ENCODE results near the gene SAMD5.

DNA sequence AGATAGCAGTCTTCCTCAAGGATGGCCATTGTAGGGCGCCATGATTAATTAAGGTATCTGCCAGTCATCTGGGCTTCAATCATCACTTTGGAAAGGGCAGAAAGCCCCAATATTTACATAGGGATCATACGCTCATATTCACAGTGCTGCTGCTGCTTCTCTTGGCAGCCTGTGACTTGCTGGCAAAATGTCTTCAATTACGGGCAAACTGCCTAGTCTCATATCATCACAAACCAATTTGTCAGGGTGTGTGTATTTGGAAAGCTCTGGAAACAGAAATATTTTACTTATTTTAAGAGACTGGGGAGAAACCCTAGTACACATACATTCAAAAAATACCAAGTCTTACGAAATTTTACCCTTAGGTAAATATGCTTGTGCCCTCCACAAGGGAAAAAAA is 77.6 kb downstream of the SAMD5 start:
- TF ChIP-seq CTCF (IDR thresholded peaks at IDR 0.05) (no peak), POLR2AphosphoS5 (IDR thresholded peaks at IDR 0.05) (no peak), POLR2A (IDR thresholded peaks at IDR 0.05) (no peak), EP300 (IDR thresholded peaks at IDR 0.05) (no peak)

Measured in sigmoid colon (tissue), 4 donors.